HG03097 (cell line): Measurements from ENCODE around the gene BDKRB1.
"Not testable (repeated sequence)": the region's sequence is repeated elsewhere in the genome, so short reads cannot be mapped to it uniquely, and the experiment has no call there.

Experiments used
- ATAC-seq: cut with Tn5 transposase; IDR thresholded peaks from one replicate; pipeline ENCODE4 v1.9.1; 2021; ENCODE audit not compliant: unreplicated experiment, low FRiP score

The BDKRB1 gene

GRCh38 chr14:96232506-96232905 is 23.5 kb upstream of the BDKRB1 start:
- ATAC-seq, result no peak

DNA sequence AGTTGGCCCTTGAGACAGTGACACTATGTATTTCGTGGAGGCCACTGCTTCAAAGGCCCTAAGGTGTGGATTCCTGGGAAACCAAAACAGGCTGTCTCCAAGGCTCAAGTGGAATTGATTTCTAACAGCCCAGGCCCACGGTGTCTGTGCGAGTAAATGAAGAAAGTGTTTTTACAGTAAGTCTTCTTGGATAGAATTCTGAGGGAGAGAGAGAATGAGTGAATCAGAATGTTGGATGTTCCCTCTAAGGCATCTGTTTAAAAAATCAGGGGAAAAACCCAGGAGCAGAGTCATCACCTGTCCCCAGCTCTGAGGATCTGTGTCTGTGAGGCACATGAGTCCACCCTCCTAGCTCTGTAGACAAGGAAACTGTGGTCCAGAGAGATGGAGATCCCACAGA is 22.3 kb upstream of the BDKRB1 start:
- no peak for ATAC-seq

- ATAC-seq, result no peak
Observed at GRCh38 chr14:96235426-96235825, 20.6 kb upstream of the BDKRB1 start.

DNA sequence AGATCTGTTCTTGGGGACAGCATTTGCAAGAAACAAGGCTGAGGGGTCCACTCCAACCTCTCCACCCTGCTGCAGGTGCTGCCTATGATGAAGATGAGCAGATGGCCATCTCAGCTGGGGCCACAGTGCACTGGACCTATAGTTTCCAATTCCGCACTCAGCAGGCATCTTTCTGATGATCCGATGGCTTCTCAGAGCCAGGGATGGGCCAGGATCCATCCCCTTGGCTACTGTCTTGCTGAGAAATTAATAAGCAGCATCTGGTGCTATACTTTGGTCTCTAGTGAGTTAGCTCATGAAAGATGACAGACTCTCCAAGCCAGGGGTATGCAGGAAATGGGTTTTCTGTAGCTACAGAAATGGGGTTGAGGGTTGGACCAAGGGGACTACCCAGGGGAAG is 18.4 kb upstream of the BDKRB1 start:
- ATAC-seq, result no peak

GRCh38 chr14:96238676-96239265 is 17.2 kb upstream of the BDKRB1 start:
- no peak for ATAC-seq

GRCh38 chr14:96239711-96240141 is 16.3 kb upstream of the BDKRB1 start:
- ATAC-seq, result no peak

DNA sequence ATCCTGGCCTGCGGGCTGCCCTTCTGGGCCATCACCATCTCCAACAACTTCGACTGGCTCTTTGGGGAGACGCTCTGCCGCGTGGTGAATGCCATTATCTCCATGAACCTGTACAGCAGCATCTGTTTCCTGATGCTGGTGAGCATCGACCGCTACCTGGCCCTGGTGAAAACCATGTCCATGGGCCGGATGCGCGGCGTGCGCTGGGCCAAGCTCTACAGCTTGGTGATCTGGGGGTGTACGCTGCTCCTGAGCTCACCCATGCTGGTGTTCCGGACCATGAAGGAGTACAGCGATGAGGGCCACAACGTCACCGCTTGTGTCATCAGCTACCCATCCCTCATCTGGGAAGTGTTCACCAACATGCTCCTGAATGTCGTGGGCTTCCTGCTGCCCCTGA is 15.4 kb upstream of the BDKRB1 start:
- no peak for ATAC-seq

GRCh38 chr14:96242126-96242525 is 13.9 kb upstream of the BDKRB1 start:
- no peak for ATAC-seq

- no peak for ATAC-seq
Observed at GRCh38 chr14:96243785-96244184, 12.2 kb upstream of the BDKRB1 start.

DNA sequence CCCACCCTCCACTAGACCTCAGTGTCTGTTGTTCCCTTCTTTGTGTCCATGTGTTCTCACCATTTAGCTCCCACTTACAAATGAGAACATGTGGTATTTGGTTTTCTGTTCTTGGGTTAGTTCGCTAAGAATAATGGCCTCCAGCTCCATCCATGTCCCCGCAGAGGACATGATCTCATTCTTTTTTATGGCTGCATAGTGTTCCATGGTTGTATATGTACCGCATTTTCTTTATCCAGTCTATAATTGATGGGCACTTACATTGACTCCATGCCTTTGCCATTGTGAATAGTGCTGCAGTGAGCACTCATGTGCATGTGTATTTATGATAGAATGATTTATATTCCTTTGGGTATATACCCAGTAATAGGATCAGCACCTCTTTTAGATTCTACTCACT is 10.9 kb upstream of the BDKRB1 start:
- not testable (repeated sequence) for ATAC-seq

- ATAC-seq, result no peak
Observed at GRCh38 chr14:96245710-96246538, 10.1 kb upstream of the BDKRB1 start.

GRCh38 chr14:96246539-96246847 is 9.5 kb upstream of the BDKRB1 start:
- ATAC-seq, result no peak

- ATAC-seq, result no peak
Observed at GRCh38 chr14:96247031-96247430, 9.0 kb upstream of the BDKRB1 start.

DNA sequence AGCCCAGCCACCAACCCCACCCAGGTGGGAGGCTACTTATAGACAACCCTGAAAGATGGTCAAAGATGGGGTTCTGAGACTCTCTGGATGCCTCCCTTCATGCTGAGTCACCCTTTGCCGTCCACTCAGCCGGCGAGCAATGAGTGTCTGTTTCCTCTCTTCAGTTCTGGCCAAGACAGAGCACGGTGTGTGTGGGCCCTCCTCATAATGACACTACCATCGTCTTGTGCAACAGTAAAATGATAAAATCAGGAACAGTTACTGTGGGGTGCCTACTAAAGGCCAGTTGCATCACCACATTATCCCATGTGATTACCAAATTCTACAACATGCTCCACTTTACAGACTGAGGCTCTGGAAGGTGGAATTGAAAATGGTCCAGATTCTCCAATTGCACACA is 7.0 kb upstream of the BDKRB1 start:
- ATAC-seq, result no peak

GRCh38 chr14:96250485-96250884 is 5.5 kb upstream of the BDKRB1 start:
- ATAC-seq, result no peak

DNA sequence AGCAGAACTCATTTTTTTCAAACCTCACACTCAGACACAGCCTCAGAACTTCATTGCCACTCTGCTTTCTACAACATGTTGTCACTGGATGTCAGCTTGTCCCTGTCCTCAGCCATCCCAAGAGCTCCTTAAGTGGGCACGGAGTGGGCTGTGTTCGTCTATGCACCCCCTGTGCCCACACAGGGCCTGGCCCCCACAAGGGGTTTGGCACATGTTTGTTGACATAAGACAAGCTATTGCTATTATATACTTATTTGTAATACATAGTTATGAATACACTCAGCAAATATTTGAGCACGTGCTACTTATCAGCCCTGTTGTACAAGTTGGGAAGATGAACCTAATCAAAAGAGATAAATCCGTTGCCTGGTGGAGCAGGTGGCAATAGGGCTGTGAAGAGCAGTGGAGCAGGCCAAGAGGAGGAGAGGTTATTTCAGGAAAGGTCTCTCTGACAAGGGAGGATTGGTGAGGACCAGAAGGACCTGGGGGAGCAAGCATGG is 4.3 kb upstream of the BDKRB1 start:
- ATAC-seq, result no peak

DNA sequence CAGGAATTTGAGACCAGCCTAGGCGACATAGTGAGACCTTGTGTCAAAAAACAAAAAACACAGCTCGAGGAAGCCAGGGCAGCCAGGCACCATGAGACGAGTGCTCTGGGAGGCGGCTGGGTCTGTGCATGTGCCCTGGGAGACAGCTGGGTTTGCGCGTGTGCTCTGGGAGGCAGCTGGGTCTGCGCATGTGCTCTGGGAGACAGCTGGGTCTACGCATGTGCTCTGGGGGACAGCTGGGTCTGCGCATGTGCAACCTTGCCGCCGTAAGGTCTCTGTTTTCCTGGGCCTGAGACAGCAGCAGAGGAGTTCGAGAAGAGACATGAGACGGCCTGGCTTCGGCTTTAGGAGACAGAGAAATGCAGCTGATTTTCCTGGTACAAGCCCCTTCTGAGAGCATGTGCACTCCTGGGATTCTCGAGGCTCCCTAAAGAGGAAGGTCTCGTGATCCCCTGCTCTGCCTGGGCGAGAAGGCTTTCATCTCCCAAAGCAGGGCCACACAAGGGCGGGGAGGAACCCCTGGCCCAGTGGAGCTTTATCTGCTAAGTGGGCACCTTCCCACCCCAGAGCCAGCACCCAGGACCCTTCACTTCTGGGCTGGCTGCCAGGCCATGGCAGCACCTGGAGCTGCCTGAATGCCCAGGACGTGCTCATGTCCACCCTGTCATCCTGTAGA is 3.5 kb upstream of the BDKRB1 start:
- no peak for ATAC-seq

DNA sequence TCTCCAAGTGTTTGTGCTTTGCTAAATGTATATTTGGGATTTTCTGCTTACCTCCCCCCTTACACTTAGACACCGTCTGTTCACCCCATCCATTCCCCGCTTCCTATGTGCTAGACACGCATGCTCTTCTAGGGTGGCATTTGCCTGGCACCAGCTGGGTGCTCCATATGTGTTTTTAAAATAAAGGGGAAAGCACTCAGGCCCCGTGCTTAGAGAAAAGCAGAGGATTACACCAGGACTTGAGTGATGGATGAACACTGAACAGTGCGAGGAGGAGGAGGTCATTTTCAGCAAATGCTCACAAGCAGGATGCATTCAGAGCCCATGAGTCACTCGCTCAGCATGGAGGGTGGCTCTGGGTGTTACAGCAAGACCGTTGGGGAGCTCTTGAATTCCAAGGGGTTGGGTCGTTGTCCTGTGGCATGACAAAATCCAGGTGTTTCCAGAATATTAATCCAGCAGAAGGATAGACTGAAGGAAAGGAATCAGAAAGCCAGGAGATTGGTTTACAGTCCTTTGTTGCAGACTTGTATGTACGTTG is 2.9 kb upstream of the BDKRB1 start:
- no peak for ATAC-seq

DNA sequence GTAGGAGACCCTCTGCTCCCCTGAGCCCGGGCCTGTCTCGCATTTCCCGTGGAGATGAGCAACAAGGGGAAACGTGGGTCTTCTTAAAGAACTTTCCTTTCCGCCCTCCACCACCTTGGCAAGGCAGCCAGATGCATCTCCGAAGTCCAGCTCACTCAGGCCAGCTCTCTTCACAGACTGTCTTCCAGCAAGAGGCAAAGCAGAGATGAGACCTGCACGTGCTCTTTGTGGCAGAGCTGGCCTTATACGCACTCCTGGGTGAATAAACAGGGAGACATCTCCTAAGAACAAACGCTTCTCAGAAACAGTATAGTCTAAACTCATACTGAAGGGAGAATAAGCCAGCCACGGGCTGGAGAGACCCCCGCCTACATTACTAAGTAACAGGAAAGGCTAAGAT is 1.3 kb upstream of the BDKRB1 start:
- ATAC-seq, result no peak

DNA sequence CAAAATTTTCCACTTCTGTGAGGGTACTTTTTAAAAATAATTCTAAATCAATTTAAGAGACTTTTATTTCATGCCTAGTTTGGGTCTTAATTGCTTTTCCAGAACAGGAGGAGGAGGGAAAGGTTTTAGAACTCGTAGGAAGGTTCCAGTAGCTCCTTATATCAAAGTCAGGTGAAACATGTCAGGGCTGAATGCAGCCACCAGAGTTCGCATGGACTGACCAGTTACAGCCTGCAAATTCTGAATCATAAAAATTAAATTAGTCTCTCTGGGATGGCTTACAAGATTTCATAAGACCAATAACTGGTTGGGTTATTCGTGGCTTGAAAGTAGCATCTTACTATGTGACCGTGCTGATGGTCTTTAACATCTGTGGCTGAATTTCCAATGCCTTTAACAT is 397 bp downstream of the BDKRB1 start:
- ATAC-seq, result no peak

- no peak for ATAC-seq
Observed at GRCh38 chr14:96257056-96257455, 1.0 kb downstream of the BDKRB1 start.
